H1 (cell line): ENCODE results near the gene HIP1. TPM values are rescaled to one million over a fixed set of nuclear protein-coding genes. Genes with fewer than 3 reads are reported as not detected.

Source experiments
- FOSL1 ChIP-seq: IDR thresholded peaks from 2 replicates; pipeline ENCODE4 v1.6.1; 2011; ENCODE audit warnings: mild to moderate bottlenecking, low read depth, low read length, moderate library complexity; ENCODE audit not compliant: insufficient read depth
- polyA plus RNA-seq, 7 experiments: library from polyadenylated mRNA; depleted of rRNA in 3 of 7; stranded (reverse) in 5 of 7; unstranded in 2 of 7; fragments of >200 nt in 5 of 7; fragments of 200-250 nt in 2 of 7; gene quantifications; 1 replicate in 5 of 7; 2 replicates in 1 of 7; 4 replicates in 1 of 7; pipeline versions ENCODE4 v1.2.1 to v1.2.3, GENCODE V29; 2011 to 2013; ENCODE audit warnings: missing spikeins in 2 of 7, mixed read lengths in 2 of 7
- total RNA-seq: library from RNA; stranded (reverse); fragmentation: NEBNext Ultra II Directional; extraction: Animal tissue kit (Norgen Biotek cat#: 25700); gene quantifications from 2 replicates; pipeline ENCODE4 v1.2.1, GENCODE V29; 2021

HIP1 gene
- total and polyA plus RNA-seq, 2 of the 8 experiments (the other 6 are each of a cell fraction or from before 2014, with no cell fraction given): 51.8 to 108 TPM

DNA sequence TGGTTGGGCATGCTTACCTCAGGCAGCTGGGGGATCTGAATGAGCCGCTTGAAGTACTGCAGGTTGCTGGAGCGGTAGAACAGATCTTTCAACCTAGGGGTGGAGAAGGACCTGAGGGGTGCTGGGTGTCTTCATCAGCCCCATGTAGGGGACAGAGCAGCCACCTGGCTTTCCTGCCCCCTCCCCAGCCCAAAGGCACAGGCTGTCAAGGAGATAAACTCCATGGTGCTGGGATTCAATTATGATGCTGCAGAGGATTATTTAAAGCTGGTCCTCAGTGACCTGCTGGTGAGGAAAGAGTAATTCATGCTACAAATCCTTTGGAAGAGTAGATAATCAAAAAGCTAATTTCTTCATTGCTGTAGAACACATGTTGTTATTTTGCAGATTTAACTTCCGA, 175.6 kb downstream of the HIP1 start (continued):
- no peak for TF ChIP-seq FOSL1
